ENCODE data around the gene GUF1.

DNA sequence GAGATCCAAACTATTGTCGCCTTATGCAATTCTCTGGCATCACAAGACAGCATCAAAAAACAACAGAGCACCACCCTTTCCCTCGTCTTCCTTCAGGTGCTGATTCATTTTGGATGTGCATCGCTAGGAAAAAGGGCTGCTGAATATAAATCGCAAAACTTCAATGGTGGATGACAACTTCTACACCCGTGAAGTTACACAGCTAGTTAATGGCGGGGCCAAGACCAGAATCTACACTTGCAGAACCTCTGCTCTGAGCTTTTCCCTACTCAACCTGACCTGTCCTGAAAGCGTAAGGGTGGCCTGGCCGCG, 47.5 kb downstream of the GUF1 start:
- TF ChIP-seq CTCF (IDR thresholded peaks at IDR 0.05) (no peak), POLR2A (IDR thresholded peaks at IDR 0.05) (no peak), POLR2AphosphoS5 (IDR thresholded peaks at IDR 0.05) (no peak)
